ENCODE data around the gene MPDU1. TPM values are rescaled to one million over a fixed set of nuclear protein-coding genes. Genes with fewer than 3 reads are reported as not detected.

MPDU1 gene
- total RNA-seq, 2 experiments from 2014 or later: 21.3 to 34.5 TPM

DNA sequence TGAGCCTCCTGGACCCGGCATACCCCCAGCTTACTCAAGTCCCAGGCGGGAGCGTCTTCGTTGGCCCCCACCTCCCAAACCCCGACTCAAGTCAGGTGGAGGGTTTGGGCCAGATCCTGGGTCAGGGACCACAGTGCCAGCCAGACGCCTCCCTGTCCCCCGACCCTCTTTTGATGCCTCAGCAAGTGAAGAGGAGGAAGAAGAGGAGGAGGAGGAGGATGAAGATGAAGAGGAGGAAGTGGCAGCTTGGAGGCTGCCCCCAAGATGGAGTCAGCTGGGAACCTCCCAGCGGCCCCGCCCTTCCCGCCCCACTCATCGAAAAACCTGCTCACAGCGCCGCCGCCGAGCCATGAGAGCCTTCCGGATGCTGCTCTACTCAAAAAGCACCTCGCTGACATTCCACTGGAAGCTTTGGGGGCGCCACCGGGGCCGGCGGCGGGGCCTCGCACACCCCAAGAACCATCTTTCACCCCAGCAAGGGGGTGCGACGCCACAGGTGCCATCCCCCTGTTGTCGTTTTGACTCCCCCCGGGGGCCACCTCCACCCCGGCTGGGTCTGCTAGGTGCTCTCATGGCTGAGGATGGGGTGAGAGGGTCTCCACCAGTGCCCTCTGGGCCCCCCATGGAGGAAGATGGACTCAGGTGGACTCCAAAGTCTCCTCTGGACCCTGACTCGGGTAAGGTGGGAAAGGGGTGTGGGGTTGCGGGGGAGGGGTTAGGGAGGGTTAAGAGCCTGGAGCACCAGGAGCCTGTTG is 20.4 kb upstream of the MPDU1 start:
- intact Hi-C loops (cut with micrococcal nuclease; ENCODE audit: unreplicated experiment): no loop called here
- ChIA-PET CTCF (ENCODE audit: unreplicated experiment) (no interaction called here), POLR2A (interaction anchor here (0.6 kb wide), 1 partner anchor 175 kb away, joined by 4 read pairs; no protein-coding TSS in a partner anchor)
- Histone ChIP-seq H3K27ac (ENCODE audit: low read depth, low read length, poor library complexity, severe bottlenecking) (no peak overlapping the region), H2AFZ (ENCODE audit: low read length) (no peak overlapping the region), H3K9me3 (ENCODE audit: low read length) (no peaks in the 10 kb centered on the region), H3K9me2 (ENCODE audit: insufficient read depth, low read length) (no peaks in the 10 kb centered on the region), H3K36me3 (ENCODE audit: insufficient read depth, low read length) (peaks cover 48% of the 10 kb centered on the region), H4K20me1 (ENCODE audit: insufficient read depth, low read length) (no peaks in the 10 kb centered on the region), H3K4me1 (ENCODE audit: insufficient read depth, low read length, poor library complexity, severe bottlenecking) (peaks cover 40% of the 10 kb centered on the region), H3K4me2 (ENCODE audit: low read length) (peak overlapping the region; percentile 94), H3K79me2 (ENCODE audit: insufficient read depth, low read depth, low read length) (peaks cover 31% of the 10 kb centered on the region; the same call in 1 of the 2 replicates), H3K4me3 (ENCODE audit: low read depth, low read length, poor library complexity, severe bottlenecking) (peak overlapping the region; percentile 94)
- DNase-seq (ENCODE audit: low spot score): no peak
- TF ChIP-seq EZH2phosphoT487 (IDR thresholded peaks at IDR 0.05; ENCODE audit: borderline replicate concordance, low read depth, low read length): no peak
- TF ChIP-seq, protein P1, sequence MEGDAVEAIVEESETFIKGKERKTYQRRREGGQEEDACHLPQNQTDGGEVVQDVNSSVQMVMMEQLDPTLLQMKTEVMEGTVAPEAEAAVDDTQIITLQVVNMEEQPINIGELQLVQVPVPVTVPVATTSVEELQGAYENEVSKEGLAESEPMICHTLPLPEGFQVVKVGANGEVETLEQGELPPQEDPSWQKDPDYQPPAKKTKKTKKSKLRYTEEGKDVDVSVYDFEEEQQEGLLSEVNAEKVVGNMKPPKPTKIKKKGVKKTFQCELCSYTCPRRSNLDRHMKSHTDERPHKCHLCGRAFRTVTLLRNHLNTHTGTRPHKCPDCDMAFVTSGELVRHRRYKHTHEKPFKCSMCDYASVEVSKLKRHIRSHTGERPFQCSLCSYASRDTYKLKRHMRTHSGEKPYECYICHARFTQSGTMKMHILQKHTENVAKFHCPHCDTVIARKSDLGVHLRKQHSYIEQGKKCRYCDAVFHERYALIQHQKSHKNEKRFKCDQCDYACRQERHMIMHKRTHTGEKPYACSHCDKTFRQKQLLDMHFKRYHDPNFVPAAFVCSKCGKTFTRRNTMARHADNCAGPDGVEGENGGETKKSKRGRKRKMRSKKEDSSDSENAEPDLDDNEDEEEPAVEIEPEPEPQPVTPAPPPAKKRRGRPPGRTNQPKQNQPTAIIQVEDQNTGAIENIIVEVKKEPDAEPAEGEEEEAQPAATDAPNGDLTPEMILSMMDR (conservative IDR thresholded peaks at IDR 0.05; ENCODE audit: low read length): no peak
- no TSS peak for BruUV-seq (replicated peaks)

- ChIA-PET CTCF (ENCODE audit: unreplicated experiment) (no interaction called here), POLR2A (no interaction called here)
- Histone ChIP-seq H3K4me1 (ENCODE audit: insufficient read depth, low read length, poor library complexity, severe bottlenecking) (peaks cover 17% of the 10 kb centered on the region), H3K4me2 (ENCODE audit: low read length) (no peak overlapping the region), H2AFZ (ENCODE audit: low read length) (no peak overlapping the region), H3K79me2 (ENCODE audit: insufficient read depth, low read depth, low read length) (peaks cover 34% of the 10 kb centered on the region), H3K9me3 (ENCODE audit: low read length) (no peaks in the 10 kb centered on the region), H4K20me1 (ENCODE audit: insufficient read depth, low read length) (peaks cover 8% of the 10 kb centered on the region), H3K4me3 (ENCODE audit: low read depth, low read length, poor library complexity, severe bottlenecking) (no peak overlapping the region), H3K9me2 (ENCODE audit: insufficient read depth, low read length) (no peaks in the 10 kb centered on the region), H3K36me3 (ENCODE audit: insufficient read depth, low read length) (peaks cover 88% of the 10 kb centered on the region), H3K27ac (ENCODE audit: low read depth, low read length, poor library complexity, severe bottlenecking) (no peak overlapping the region)
- no peak for DNase-seq (ENCODE audit: low spot score)
- intact Hi-C loops (cut with micrococcal nuclease; ENCODE audit: unreplicated experiment): no loop called here
- BruUV-seq (replicated peaks): no TSS peak
- no peak for TF ChIP-seq EZH2phosphoT487 (IDR thresholded peaks at IDR 0.05; ENCODE audit: borderline replicate concordance, low read depth, low read length)
- TF ChIP-seq, protein P1 (conservative IDR thresholded peaks at IDR 0.05; ENCODE audit: low read length): no peak
Observed at GRCh38 chr17:7569571-7569970, 14.1 kb upstream of the MPDU1 start.

DNA sequence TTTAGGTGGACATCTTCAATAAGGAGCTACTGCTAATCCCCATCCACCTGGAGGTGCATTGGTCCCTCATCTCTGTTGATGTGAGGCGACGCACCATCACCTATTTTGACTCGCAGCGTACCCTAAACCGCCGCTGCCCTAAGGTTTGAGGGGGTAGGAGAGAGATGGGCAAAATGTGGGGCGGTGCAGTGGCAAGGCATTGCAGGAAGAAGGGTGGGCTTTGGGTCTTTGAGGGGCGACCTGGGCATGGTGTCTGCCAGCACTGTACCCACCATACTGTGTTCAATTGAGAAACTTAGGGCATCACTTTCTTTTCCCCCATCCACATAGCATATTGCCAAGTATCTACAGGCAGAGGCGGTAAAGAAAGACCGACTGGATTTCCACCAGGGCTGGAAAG is 13.3 kb upstream of the MPDU1 start:
- Histone ChIP-seq H3K9me2 (ENCODE audit: insufficient read depth, low read length) (no peaks in the 10 kb centered on the region), H3K36me3 (ENCODE audit: insufficient read depth, low read length) (peaks cover 88% of the 10 kb centered on the region), H4K20me1 (ENCODE audit: insufficient read depth, low read length) (peaks cover 16% of the 10 kb centered on the region), H3K9me3 (ENCODE audit: low read length) (no peaks in the 10 kb centered on the region), H3K4me3 (ENCODE audit: low read depth, low read length, poor library complexity, severe bottlenecking) (no peak overlapping the region), H3K4me2 (ENCODE audit: low read length) (no peak overlapping the region), H3K79me2 (ENCODE audit: insufficient read depth, low read depth, low read length) (peaks cover 36% of the 10 kb centered on the region), H3K4me1 (ENCODE audit: insufficient read depth, low read length, poor library complexity, severe bottlenecking) (peaks cover 25% of the 10 kb centered on the region), H3K27ac (ENCODE audit: low read depth, low read length, poor library complexity, severe bottlenecking) (no peak overlapping the region), H2AFZ (ENCODE audit: low read length) (no peak overlapping the region)
- intact Hi-C loops (cut with micrococcal nuclease; ENCODE audit: unreplicated experiment): loop anchor here (5.0 kb wide), 3 partner anchors 117 to 328 kb away; partner anchors contain the start of genes GABARAP, TP53 and WRAP53
- CTCF ChIA-PET (ENCODE audit: unreplicated experiment): no interaction called here
- BruUV-seq (replicated peaks): no TSS peak
- DNase-seq (ENCODE audit: low spot score): no peak
- TF ChIP-seq, protein P1 (conservative IDR thresholded peaks at IDR 0.05; ENCODE audit: low read length): no peak
- no peak for TF ChIP-seq EZH2phosphoT487 (IDR thresholded peaks at IDR 0.05; ENCODE audit: borderline replicate concordance, low read depth, low read length)
- POLR2A ChIA-PET: interaction anchor here (0.5 to 0.9 kb wide), 2 partner anchors 44 to 70 kb away, joined by 3 read pairs; partner anchors contain the start of gene FXR2
